ENCODE data around the gene LIN9.

DNA sequence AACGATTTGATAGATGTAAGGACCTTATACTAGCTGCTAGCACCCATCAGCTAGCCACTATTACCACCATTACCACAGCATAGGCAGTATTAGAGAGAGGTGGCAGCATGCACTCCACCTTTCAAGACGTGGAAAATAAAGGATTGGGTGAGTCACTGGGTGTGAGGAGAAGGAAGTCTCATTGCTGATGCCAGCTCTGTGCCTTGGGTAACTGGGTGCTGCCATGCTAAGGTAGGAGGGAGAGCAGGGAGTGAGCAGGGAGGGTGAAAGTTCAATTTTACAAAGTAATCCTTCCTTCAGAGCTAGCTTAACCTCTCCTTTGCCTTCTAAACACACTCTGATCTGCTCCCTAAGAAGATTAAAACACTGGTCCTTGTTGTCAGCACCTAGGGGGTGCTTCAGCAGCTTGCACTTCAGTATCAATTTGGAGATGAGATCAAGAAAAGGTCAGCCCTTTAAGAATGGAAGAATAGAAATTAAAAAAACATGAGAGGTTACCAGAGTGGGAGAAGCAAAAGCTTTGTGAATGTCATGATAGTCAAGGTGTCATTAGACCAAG is 1.8 kb upstream of the LIN9 start:
- TF ChIP-seq, protein P1, sequence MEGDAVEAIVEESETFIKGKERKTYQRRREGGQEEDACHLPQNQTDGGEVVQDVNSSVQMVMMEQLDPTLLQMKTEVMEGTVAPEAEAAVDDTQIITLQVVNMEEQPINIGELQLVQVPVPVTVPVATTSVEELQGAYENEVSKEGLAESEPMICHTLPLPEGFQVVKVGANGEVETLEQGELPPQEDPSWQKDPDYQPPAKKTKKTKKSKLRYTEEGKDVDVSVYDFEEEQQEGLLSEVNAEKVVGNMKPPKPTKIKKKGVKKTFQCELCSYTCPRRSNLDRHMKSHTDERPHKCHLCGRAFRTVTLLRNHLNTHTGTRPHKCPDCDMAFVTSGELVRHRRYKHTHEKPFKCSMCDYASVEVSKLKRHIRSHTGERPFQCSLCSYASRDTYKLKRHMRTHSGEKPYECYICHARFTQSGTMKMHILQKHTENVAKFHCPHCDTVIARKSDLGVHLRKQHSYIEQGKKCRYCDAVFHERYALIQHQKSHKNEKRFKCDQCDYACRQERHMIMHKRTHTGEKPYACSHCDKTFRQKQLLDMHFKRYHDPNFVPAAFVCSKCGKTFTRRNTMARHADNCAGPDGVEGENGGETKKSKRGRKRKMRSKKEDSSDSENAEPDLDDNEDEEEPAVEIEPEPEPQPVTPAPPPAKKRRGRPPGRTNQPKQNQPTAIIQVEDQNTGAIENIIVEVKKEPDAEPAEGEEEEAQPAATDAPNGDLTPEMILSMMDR (IDR thresholded peaks at IDR 0.05; ENCODE audit: insufficient read depth, low read length, poor library complexity, severe bottlenecking) = no peak
- no peak for TF ChIP-seq EZH2phosphoT487 (conservative IDR thresholded peaks at IDR 0.05; ENCODE audit: low read length)

Data from SU-DHL-6 (cell line).